GM19395 (cell line): ENCODE measurements around the gene PLSCR1.
"Not testable (repeated sequence)": the region's sequence is repeated elsewhere in the genome, so short reads cannot be mapped to it uniquely, and the experiment has no call there.

Source experiments
- ATAC-seq: cut with Tn5 transposase; IDR thresholded peaks from one replicate; pipeline ENCODE4 v1.9.1; 2021; ENCODE audit warnings: mild to moderate bottlenecking, moderate library complexity; ENCODE audit not compliant: unreplicated experiment

The PLSCR1 gene

DNA sequence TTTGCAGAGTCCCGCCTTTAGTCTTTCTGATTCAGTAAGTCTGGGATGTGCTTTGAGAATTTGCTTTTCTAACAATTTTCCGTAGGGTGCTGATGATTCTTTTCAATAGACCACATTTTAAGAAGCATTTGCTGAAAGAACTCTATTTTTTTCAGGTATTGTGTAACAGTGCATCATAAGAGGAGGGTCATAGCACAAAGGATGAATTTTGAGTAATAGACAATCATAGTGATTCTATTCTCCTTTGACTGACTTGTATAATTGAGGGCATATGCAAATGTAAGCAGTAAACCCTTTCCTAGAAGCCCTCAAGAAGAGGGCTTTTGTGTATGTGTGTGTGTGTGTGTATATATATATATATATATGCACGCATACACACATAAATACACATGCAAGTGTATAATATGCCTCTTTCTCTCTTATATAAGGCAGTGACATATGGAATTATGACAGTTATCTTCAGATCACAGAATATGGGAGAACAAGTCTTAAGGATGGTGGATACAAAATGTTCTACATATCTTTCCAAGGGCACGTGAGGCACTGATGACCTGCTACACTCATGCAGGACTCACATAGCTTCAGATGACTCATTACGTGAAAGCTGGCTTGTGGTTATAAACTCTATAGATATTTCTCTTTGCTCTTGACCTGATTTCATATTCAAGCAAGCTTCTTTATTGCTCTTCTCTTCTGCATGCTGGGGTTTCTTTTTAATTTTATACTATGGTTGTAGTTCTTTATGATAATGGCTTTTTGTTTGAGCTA, 6.5 kb upstream of the PLSCR1 start:
- peak; percentile 89 for ATAC-seq

DNA sequence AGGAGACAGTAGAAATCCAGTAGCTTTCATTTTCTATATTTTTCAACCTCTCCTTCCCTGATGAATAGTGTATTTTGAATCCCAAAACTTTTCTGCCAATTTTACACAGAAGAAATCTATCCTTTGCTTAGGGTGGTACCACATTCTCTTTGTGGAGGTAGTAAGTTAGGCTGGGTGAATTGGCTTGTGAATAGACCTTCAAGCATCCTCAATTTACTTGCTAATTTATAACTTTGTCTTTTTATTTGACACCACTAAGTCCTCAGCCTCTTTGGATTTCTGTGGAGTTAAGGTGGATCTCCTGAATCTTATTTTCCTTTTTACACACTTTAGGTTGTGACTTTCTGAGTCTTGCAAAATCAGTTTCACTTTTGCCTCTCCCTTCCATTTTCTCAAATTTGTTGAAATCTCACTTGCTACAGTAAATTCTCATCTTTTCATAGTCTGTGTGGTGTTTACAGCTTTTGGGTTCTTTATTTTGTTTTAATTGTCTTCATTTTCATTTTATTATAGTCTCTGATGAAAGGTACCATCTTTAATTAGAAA, 5.7 kb upstream of the PLSCR1 start:
- no peak for ATAC-seq

DNA sequence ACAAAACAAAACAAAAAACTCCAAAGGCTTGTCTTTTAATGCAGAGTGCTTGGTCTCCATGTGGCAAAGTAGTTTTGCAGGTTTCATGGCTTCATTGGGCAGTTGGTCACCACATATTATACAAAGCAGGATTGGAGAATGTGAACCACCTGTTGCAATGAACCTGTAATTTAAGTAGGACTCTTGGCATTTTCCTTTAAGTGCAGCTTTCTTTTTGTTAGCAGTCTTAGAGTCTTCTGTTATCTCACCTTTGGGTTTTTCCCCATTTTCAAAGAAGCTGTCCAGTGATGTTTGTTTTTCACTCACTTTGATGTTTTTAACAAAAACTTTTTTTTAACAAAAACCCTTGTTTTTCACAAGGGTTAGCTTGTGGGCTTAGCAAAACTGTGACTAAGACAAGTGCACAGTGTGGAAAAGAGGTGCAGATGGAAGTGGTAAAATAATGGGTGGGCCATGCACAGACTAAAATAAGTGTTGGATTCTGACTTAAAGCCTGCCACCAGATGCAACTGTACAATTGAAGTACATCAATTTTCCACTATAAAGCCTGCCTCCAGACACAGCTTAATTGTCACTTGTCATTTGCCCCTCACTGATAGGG, 2.9 kb upstream of the PLSCR1 start:
- no peak for ATAC-seq

DNA sequence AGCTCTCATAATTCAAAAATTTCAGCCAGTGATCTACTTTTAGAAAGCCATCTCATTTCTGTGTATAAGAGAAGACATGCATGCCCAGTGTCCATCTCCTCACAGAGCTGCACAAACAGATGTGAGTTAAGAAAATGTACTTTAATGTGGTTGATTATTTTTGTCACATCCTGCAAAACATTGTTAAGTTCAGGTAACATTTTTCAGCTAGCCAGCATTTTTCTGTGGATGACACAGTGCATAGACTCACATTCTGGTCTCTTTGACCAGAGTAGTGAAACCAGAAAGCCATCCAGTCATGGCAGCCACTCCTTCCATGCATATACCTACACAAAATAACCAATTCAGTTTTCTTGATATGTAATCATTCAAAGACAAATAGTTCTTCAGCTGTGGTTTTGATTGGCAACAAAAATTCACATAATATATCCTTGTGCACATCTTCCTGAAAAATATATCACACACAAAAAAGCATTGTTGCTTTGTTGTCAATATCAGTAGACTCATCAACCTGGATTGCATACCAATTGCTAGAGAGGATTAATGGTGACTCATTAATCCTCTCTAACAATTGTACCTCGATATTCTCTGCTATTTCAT, 2.1 kb upstream of the PLSCR1 start:
- ATAC-seq: no peak

DNA sequence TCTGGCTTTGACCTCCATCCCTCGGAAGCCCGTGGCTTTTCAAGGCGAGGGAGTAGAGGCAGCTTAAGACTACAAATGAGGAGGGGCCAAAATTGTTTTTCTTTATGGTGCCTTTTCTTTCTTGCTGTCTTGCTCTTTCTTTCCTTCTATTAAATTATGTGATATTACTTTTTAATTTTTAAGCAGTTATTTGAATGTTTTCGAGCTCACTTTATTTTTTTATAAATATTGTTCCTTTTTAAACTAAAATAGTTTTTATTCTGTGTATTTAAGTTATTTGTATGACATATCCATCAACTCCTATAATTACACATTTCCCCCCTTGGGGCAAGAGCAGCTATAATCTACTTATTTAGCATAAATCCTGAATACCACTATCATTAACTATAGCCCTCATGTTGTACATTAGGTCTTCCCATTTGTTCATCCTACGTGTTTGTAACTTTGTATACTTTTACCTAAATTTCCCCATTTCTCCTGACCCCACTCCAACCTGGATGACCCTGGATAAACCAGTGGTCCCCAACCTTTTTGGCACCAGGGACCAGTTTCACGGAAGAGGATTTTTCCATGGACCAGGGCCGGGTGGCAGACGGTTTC, 622 bp upstream of the PLSCR1 start:
- ATAC-seq: peak; percentile 18

DNA sequence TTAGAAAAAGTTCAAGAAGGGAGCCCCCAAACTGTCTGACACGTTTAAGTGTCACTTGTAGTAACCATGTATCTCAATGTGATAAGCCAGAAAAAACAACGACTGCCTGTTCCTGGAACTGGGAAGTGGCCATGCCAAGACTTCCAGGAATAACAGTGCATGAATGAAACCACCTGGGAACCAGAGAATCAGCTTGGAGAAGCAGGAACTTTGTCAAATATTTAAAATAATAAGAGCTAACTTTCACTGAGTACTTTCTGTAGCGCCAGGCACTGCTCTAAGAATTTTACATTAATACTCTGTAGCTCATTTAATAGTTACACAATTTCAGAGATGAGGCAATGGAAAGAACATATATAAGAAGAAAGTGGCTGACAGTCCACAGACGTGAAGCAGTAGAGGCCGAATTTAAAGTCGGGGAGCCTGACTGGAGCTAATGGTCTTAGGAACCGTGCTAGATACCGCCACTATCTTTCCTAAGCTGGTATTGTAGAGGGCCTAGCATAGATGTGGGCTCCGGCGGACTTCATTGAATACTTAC, 876 bp downstream of the PLSCR1 start:
- ATAC-seq: peak; percentile 20

DNA sequence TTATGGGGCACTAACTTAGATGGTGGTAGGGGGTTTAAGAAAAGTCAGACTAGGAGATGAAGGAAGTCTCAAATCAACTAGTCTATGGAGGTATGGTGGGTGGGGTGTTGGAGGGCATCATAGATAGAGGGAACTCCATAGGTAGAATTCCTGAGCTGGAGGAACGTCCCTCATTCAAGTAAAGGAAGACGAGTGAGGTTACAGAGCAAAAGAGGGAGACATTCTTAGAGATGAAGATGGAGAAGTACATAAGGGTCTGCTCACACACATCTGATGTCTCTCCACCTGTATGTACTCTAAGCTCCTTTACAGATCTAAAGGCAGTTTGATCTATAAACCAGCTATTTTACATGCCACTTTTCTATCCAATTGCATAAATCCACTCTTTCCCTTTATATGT, 1.4 kb downstream of the PLSCR1 start:
- ATAC-seq: no peak

DNA sequence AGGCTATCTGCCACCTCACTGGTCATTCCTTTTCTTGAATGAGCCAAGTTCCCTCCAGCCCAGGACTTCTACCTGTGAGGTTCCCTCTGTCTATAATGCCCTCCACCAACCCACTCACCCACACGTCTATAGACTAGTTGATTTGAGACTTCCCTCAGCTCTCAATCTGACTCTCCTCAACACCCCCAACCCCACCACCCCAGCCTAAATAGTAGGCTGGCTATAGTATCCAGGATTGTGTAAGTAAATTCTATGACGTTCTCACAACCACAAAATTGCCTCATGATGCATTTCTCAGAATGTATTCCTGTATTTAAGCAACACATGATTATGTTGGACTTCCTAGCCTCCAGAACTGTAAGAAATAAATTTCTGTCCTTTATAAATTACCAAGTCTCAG, 2.2 kb downstream of the PLSCR1 start:
- no peak for ATAC-seq

DNA sequence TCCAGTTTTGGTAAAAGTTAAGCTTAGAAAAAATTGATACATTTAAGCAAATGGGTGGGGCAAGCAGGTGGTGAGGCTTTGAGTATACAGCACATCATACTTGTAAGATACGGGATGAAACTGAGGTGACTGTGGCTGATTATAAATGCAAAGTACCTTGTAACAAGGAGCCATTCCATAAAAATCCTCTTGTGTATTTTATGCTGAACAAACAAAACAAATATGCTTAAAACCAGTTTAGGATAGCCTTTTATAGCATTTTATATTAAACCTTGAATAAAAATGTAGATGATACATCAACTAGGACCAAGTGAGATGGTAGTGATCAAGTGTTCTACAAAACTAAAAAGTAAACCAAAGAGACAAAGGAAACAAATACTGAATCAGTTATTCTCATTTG, 3.4 kb downstream of the PLSCR1 start:
- no peak for ATAC-seq

DNA sequence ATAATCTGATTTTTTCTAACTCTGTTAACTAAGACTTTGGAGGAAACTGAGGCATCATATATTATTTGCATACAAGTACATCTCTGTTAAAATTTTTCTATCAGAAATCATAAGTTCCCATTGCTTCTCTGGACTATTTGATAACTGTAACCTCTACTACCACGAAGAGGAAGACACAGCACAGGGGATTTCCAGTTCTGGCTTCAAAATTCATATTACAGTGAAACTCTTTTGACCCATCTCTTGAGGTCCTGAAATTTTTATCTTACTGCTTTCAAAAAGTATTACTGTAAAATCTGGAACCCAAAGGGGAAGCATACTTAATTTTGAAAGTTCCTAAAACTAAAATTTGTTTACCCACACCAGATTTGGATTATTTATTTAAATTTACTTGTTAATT, 4.2 kb downstream of the PLSCR1 start:
- no peak for ATAC-seq

DNA sequence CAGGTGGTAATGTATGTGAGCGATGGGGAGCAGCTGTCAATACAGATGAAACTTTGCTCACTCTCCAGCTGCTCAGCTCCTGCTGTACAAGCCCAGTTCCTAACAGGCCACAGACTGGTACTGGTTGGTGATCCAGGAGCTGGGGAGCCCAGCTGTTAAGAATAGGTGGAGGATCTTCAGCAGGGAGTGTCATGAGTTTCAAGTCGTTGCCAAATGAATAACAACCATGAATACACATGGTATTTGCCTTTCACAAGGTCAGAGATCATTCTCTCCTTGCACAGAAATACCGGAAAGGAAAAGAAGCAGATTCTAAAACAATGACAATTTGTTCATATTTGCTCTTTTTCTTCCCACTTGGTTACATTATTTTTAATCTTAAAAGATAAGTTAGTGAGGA, 5.1 kb downstream of the PLSCR1 start:
- no peak for ATAC-seq

DNA sequence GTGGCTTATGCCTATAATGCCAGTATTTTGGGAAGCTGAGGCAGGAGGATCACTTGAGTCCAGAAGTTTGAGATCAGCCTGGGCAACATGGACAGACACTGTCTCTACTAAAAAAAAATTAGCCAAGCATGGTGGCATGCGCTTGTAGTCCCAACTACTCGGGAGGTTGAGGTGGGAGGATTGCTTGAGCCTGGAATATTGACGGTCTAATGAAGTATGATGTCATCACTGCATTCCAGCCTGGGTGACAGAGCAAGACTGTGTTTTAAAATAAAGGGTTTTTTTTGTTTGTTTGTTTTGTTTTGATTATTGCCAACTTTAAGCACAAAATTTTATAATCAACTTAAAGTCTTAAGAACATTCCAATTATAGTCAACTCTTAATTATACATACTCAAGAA, 6.8 kb downstream of the PLSCR1 start:
- no peak for ATAC-seq

DNA sequence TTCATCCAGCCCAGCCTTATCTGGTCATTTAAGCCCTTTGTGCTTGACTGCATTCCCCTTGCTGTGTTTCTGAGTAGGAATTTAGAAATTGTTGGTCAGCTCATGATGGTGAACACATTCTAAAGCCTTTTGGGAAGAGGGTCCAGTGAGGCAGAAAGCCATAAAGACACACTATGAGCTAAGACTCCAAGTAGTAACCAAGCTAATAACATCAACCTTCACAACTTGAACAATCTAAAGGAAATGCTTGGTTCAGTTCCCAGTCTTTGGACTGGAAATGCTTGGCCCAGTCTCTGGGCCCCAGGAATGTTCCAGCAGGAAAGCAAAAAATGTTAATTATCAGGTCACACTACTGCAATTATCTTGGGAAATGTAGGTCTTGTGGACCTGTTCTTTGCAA, 7.7 kb downstream of the PLSCR1 start:
- no peak for ATAC-seq

DNA sequence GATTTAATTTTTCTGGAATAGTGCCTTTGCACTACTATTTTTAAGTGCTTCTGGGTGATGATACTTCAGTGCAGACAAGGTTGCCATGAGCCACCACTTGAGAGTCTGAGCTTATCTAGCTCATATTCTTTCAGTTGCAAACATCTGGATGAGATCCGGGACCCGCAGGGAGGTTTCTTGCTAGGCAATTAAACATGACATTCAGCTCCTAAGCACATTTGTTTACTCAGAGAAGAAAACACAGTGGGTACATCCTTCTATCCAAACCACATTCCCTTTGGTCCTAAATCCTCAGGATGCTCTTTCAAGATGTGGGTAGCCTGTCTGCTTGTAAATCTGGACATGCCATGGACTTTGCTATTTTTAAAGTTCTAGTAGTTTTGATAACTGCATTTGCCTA, 12.0 kb downstream of the PLSCR1 start:
- no peak for ATAC-seq

DNA sequence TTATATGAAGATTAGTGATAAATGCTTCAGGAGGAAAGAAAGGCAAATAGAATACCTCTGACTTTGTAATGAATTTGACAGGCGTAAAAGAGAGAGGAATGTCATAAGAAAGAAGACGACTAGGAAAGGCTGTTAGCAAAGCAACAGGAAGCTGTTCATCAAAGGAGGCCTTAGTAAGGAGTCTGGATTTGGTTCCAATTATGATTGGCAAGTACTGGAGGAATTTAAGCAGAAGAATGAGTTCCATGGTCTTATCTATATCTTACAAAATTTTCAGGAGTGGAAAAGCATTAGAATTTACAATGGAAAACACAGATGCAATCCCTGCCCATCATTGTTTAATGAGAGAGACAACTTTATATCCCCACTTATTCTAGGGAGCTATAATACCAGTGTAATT, 13.8 kb downstream of the PLSCR1 start:
- ATAC-seq: no peak

DNA sequence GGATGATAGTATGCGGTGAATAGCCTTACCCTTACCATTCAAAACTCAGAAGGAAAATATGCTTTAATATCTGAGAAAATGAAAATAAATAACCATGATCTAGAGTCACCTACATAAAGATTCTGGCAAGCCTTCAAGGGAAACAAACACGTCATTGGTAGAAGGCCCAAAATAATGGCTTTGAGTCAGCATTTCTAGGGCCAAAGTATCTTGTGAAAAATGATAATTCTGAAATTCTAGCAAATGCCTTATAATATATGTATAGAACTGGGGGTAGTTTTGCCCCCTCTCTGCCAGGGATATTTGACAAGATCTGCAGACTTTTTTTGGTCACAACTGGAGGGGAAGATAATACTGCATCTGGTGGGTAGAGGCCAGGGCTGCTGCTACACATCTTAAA, 15.4 kb downstream of the PLSCR1 start:
- no peak for ATAC-seq

DNA sequence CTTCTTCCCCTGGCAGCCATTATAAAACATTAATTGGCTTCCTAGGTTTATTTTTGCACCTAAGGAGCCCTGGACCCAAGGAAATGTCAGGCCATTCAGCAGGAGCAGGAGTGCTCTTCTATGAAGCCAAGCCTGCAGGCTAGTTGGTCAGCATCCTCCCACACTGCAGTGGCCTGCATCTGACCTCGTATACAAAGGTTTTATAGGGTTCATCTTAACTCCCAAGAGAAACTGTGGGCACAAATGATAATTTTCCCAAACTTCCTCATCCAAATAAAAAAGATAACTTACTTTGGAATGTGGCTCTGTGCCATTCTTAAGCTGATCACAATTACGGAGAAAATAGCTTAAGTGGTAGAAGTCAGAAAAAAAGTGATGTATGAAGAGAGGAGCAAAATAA, 19.4 kb downstream of the PLSCR1 start:
- no peak for ATAC-seq

DNA sequence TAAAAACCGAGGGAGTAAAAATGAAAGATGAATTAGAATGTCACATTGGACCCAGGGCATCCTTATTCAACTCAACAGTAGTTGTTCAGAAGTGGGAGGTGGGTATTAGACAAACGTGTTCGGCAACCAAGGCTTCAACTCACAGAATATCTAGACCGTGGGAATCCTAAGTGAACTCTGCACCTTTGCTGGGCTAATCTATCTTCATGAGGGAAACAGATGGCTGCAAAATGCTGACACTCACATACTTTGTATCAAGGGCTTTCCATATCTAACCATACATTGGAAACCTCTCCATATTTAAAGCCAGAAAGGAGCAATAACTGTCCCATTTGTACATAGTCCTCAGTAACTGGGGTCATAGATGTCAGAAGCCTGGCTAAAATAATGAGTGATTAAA, 20.9 kb downstream of the PLSCR1 start:
- ATAC-seq: no peak

DNA sequence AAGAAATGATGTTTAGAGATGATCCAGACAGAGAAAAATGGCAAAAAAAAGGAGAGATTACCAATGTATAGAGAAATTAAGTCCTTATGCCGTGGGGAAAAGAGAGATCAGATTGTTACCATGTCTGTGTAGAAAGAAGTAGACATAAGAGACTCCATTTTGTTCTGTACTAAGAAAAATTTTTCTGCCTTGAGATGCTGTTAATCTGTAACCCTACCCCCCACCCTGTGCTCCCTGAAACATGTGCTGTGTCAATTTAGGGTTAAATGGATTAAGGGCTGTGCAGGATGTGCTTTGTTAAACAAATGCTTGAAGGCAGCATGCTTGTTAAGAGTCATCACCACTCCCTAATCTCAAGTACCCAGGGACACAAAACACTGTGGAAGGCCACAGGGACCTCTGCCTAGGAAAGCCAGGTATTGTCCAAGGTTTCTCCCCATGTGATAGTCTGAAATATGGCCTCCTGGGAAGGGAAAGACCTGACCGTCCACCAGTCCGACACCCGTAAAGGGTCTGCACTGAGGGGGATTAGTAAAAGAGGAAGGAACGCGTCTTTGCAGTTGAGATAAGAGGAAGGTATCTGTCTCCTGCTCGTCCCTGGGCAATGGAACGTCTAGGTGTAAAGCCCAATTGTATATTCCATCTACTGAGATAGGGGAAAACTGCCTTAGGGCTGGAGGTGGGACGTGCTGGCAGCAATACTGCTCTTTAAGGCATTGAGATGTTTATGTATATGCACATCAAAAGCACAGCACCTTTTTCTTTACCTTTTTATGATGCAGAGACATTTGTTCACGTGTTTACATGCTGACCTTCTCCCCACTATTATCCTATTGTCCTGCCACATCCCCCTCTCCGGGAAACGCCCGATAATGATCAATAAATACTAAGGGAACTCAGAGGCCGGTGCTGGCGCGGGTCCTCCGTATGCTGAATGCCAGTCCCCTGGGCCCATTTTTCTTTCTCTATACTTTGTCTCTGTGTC, 21.9 kb downstream of the PLSCR1 start:
- not testable (repeated sequence) for ATAC-seq

DNA sequence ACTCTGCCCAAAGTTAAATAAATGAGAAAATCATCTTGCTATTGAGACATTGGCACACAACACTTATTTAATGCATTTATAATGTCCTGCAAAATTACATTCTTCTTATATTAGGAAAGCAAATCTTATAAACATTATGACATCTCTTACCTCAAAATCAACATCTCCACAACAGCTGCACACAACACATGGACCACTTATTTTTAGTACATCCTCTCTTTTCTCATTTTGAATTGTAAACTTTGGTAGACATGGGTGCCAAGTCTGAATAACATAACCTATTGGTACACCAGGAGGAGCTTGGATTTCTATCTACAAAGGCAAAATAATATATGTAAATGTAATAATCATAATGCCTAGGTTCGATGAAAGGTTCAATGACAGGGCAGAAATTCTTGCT, 23.0 kb downstream of the PLSCR1 start:
- no peak for ATAC-seq
